Activated gamma-delta T cell (primary cell): ENCODE data around the gene CYB5B.
"Not testable (repeated sequence)": the region's sequence is repeated elsewhere in the genome, so short reads cannot be mapped to it uniquely, and the experiment has no call there.

Experiments used
- DNase-seq: peaks from one replicate; lab custom pipeline; 2025; lab: John Stamatoyannopoulos, UW

Gene CYB5B

DNA sequence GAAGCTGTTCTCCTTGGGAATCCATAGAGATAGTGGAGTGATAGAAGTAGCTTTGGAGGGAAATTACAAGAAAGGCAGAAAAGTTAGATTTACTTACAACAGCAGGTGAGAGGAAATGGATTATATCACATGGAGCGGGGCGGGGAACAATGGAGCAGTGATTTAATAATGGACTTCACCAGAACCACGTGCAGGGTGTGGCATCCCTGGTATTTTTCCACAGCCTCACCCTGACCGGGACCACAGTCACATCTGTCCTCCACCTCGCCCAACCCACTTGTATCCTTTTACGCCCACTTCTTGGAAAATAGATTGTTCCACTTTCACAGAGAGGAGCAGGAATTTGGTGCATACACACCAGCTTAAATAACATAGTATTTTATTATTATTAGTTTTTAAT lies 15.9 kb upstream of the CYB5B start:
- DNase-seq: no peak

DNA sequence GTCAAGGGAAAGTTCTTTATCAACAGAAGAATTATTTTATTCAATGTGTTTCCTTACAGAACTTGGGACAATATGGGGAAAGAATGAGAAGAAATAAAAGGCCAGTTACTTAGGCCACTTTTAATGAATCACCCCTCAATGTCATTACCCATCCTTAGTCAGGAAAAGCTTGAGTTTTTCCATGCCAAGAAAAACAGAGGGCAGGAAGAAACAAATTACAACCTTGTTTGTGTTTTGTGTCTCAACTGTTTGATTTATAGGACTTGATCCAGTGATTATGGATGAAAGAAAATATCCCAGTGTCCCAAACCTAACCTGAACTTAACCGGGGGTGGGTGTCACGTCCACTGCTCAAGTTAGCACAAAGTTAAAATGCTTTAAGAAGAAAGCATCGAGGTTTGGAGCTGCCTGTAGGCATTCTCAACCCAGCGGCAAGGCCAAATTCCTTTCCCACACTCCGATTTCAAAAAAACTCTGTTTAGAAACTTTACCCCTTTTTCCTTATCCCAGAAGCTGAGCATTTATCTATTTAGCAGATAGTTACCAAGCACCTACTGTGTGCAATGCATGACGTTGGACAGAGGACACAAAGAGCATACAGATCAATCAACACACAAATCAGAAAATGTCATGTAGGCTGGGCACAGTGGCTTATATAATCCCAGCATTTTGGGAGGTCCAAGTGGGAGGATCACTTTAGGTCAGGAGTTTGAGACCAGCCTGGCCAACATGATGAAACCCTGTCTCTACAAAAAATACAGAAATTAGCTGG lies 14.0 kb upstream of the CYB5B start:
- no peak for DNase-seq

DNA sequence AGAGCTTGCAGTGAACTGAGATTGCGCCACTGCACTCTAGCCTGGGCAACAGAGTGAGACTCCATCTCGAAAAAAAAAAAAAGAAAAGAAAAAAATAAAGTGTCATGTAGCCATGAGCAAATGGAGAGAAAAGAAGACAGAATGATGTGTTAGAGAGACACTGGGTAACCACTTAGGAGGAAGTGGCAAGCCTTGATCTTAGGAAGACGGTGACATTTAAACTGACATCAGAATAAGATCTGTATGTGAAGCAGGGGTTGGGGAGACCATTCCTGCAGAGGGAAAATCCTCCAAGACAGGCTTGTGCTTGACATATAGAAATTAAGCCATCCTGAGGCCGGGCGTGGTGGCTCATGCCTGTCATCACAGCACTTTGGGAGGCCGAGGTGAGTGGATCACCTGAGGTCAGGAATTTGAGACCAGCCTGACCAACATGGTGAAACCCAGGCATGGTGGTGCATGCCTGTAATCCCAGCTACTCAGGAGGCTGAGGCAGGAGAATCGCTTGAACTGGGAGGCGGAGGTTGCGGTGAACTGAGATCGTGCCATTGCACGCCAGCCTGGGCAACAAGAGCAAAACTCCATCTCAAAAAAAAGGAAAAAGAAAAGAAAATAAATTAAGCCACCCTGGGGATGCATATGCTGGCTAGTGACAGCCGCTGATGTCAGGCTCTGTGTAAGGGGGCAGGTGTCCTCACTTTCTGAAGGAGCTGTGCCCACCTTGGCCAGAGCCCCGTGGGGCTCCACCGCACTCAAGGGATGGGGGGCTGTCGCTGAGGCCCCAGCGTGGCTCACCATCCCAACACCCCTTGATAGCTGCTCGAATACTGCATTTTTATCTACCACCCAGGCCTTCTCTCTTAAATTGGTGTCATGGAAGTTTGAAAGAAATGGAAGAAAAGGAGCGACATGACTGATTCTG lies 13.1 kb upstream of the CYB5B start:
- DNase-seq: no peak

DNA sequence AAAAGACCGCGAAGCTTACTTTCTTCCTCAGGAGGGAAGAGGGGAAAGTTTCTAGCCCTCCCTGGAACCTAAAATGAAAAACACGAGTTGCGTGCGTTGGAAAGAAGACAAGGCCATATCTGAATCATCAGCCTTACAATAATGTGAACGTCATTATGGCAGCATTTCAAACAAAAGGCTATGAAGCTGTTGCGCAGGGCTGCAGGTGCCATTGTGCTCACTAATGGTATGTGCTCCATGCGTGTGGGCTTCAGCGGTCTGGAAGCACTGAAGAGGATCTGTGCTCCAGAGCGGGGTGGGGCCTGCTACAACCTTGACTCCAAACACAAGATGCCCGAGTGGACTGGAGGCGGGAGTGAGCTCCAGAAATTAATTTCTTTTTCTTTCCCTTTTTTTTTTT lies 12.1 kb upstream of the CYB5B start:
- no peak for DNase-seq

DNA sequence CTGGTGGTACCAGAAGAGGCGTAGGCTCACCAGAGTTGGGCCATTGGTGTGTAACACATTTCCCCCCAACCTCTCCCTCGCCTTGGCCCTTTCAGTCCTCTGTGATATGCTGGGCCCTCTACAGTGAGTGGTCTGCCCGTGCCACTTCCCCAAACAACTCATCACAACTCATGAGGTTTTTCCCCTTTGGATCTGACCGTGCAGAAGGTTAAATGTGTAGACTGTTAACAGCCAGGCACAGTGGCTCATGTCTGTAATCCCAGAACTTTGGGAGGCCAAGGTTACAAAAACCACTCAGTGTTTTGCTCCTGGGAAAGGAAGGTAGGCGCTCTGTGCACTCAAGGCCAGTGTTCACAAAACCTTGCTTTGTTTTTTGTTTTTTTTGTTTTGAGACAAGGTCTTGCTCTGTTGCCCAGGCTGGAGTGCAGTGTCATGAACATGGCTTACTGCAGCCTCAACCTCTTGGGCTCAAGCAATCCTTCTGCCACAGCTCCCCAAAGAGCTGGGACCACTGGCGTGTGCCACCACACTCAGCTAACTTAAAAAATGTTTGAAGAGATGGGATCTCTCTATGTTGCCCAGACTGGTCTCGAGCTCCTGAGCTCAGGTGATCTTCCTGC lies 11.3 kb upstream of the CYB5B start:
- no peak for DNase-seq

DNA sequence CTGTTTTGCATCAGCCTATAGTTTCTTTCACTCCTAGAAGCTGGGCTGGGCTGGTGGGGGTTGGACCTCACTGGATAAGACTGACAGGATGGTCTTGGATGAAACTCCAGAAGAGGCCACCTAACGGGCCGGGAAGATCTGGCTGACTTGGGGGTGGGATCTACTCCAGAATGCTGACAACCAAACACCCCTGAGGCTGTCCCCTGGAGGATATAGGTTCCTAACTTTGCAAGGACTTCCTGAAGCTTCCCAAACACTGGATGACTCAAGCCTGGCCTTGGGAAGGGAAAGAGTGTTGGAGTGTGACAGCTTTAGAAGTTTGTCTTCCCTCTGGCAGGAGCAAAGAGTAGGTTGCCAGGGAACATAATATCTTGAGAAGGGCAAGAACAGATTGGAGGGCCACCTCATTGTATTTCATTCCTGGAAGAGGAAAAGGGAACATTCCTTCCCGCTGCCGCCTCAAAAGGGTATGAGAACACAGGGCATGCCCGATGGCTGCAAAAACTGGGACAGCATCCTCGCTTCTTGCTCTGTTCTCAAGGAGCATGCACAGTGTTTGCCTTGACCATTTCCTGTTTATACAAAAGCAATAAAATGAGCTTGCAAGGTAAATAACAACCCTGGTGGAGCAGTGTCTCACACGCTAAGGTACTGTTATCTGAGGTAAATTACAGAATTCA lies 6.8 kb upstream of the CYB5B start:
- DNase-seq: no peak

DNA sequence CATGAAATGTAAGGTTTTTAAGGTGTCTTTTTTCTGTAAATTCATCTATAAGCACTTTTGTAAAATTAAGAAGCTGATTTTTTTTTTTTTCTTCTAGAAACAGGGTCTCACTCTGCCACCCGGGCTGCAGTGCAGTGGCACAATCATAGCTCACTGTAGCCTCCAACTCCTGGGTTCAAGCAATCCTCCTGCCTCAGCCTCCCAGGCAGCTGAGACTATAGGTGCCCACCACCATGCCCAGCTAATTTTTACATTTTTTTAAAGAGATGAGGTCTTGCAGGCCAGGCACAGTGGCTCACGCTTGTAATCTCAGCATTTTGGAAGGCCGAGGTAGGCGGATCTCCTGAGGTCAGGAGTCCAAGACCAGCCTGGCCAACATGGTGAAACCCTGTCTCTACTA lies 4.5 kb upstream of the CYB5B start:
- no peak for DNase-seq

DNA sequence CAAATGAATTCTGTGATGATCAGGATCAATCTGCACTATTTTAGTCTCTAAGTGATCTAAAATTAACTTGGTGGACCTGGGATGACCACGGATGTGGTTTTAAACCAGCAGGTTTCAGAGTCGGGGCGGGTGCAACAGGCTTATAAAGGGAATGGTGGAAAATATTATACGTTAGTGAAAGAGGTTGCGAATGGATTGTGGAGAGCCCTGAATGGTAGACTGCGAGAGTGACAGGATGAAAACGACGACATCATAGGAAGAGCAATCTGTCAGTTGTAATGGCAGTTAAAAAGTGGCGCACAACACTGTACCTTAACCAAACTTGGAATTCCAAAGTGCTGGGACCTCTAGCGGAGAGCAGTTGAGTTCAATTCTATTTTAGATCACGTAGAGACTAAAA lies 1.2 kb upstream of the CYB5B start:
- no peak for DNase-seq

DNA sequence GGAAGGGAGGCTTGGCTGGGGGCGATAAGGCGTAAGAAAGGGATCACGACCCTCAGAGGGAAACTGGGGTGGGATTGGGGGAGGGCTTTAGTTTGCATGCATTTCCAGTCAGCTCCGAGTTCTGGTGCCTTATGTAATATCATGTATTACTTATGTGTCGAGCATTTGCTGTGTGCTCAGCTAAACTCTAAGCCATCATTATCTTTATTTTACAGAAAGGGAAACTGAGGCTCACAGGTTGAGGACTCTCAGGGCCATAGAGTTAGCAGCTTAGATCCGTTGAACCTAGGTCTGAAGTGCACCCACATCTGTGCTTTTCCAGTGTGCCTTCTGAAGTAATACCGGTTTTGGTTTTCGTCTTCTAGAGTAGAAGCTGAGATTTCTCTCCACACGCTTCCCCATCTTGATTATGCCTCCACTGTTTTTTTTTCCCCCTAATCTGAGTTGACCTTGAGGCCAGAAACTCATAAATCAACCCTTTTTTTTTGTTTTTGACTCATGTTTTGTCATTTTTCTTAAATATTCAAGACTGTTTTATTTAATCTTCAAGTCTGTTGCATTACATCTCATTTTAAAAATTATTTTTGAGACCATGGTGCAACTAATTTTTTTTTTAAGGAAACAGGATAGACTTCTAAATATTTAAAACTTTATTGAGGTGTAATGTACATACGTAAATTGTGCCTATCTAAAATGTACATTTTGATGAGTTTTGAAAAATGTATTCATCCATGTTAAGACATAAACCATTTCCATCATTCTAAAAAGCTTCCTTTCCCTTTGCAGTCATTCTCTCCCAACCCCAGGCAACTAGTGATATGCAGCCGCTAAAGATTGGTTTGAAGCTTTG lies 741 bp downstream of the CYB5B start:
- no peak for DNase-seq

DNA sequence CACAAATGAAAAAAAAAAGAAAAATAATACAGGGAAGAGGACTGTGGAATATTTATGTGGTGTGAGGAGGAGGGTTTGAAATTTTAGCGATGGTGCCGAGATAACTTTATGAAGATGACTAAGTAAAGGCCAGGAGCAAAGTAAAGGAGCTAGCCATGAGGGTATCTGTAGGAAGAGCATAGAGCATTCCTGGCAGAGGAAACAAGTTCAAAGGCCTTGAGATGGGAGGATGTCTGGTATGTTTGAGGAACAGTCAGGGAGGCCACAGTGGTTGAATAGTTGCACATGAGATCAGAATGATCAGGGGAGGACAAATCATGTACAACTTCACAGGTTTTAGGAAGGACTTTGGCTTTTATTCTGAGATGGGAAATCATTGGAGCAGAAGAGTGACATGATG lies 4.2 kb downstream of the CYB5B start:
- no peak for DNase-seq

DNA sequence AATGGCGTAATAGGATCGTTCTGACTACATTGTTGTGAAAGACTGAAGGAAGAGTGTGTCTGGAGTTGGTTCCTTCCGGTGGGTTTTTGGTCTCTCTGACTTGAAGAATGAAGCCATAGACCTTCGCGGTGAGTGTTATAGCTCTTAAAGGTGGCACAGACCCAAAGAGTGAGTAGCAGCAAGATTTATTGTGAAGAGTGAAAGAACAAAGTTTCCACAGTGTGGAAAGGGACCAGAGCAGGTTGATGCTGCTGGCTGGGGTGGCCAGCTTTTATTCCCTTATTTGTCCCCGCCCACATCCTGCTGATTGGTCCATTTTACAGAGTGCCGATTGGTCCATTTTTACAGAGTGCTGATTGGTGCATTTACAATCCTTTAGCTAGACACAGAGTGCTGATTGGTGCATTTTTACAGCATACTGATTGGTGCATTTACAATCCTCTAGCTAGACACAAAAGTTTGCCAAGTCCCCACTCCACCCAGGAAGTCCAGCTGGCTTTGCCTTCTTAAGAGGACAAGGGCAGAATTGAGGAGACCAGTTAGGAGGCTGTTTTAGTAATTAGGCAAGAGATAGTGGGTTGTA lies 4.7 kb downstream of the CYB5B start:
- DNase-seq: not testable (repeated sequence)

DNA sequence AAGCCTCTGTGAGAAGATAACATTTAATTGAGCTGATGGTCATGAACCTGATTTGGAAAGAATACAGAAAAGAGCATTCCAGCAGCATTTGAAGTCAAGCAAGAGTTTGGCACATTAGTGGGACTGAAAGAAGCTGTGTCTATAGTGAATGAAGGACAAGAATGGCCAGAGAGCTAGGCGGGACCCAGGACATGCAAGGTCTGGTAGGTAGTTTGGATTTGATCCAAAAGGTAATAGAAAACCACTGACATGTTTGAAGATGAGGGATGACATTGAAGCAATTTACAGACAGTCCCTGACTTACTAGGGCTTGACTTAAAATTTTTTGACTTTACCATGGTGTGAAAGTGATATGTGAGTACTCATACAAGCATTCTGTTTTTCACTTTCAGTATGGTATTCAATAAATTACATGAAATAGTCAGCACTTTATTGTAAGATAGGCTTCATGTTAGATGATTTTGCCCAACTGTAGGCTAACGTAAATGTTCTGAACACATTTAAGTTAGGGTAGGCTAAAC lies 7.6 kb downstream of the CYB5B start:
- DNase-seq: no peak

DNA sequence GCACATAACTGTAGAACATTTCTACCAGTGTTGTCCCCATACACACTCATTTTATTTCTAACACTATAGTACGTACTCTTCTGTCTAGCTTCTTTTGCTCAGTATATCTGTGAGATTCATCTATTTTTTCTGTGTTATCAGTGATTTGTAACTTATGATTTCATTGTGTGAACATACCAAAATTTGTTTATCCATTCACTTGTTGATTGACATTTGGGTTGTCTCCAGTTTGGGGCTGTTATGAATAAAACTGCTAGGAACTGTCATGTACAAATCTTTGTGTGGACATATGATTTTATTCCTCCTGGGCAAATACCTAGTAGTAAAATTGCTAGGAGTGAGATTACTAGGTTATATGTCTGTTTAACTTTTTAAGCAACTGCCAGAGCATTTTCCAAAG lies 9.6 kb downstream of the CYB5B start:
- DNase-seq: no peak

DNA sequence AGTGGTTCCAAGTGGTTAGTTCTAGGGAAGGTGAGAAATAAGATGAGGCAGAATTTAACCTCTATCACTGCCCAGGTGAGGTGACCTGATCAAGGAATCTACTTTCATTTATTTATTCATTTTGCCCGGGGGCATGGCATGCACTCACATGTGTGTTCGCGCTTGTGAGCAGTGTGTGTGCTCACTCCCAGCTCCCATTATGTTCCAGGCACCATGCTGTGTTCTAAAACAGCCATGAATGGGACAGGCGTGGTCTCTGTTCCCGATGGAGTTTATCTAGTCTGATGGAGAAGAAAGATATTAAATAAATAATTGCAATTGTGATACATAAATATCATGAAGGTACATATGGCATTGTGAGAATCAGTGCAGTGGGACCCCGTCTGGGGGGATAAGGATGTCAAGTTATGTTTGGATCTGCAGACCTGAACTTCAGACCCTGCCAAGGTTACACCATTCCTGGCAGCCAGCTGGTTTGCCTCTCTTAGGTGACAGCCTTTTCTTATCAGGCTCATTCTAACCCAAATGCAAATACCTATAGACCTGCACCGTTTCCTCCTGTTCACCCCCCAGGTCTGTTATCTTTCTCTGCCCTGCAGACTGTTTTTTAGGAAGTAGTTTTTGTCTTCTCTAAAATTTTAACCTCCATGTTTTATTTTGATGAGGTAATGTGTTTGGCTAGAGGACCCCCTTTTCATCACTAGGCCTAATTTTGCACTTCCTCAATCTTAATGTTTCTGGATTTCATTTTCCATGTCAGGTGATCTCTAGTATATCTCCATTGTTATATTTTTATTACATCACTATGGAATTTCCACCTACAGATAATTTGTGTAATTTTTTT lies 11.8 kb downstream of the CYB5B start:
- no peak for DNase-seq

DNA sequence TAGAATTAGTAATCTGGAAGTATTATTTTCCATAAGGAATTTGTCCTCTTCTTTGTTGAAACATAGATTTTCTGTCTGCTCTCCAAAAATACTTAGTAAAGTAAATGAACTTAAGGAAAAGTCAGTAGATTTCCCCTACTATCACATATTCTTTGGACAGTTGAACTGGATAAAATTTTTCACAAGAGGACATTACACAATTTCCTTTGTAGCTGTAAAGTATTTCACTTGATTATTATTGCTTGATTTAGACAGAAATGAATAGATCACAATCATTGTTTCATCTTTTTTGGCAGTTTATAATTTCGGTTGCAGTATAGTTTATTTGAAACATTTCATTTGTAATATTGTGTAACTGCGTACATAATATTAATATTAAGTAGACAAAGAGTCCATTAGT lies 12.5 kb downstream of the CYB5B start:
- no peak for DNase-seq

DNA sequence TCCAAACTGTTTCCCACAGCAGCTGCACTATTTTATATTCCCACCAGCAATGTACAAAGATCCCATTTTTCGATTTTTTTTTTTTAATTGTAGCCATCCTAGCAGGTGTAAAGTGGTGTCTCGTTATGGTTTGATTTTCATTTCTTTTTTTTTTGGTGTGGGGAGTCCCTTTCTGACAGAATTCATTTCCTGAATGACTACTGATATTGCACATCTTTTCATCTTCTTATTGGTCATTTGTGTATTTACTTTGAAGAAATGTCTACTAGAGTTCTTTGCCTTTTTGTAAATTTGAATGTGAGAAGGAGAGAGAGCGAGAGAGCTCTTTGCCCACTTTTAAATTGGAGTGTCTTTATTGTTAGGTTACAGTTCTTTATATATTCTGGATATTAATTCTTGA lies 14.0 kb downstream of the CYB5B start:
- DNase-seq: no peak

DNA sequence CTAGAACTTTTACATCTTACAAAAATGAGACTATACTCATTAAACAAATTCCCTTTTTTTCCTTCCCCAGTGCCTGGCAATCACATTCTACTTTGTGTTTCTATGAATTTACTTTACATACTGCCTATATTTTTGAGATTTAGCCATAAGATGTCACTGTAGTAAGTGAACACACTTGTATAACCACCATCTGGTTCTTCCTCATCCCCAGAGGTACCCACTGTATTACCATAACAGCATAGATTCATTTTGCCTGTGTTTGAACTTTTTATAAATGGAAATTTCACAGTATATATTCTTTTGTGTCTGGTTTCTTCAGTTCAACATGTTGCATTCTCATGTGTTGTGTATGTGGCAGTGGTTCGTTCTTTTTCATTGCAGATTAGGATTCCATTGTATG lies 15.8 kb downstream of the CYB5B start:
- DNase-seq: no peak

DNA sequence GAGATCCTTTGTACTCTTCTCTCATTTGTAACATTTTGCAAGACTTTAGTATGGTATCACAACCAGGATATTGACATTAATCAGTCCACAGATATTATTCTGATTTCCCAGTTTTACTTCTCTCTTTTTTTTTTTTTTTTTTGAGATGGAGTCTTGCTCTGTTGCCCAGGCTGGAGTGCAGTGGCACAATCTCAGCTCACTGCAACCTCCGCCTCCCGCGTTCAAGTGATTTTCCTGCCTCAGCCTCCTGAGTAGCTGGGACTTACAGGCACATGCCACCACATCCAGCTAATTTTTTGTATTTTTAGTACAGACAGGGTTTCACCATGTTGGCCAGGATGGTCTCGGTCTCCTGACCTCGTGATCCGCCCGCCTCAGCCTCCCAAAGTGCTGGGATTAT lies 16.6 kb downstream of the CYB5B start:
- not testable (repeated sequence) for DNase-seq

DNA sequence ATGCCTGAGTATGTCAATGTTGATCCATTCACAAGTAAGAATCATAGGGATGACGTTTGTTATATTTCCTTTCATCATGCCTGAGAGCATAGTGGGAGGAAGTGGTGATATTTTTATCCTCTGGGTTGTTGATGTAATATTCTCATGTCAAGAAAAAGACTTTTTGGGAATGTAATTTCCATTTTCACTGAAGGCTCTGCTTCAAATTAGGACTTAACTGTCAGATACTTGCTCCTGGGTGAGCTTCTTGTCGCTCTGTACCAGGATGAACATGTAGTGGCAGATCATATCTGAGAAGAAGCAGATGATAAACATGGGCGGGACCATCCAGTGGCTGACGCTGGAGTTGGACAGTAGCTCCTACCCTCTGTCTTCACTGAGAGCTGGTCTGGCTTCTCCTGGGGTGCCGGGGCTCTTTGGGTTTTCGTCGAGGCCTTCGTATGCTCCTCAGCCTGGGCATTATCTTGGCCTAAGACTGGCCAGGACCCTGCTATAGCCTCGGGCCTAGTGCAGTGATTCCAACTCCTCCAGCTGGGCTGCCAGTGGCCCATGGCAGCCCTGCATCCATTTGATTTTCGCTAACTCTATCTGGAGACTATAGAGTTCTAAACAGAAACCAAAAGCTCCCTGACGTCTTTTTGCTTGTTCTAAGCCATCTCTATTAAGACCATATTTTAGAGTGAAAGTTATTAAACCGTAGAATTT lies 19.7 kb downstream of the CYB5B start:
- no peak for DNase-seq
